ENCODE measurements around the gene TSPO2.
"Not testable (repeated sequence)": the region's sequence is repeated elsewhere in the genome, so short reads cannot be mapped to it uniquely, and the experiment has no call there.

TSPO2 gene, protein sequence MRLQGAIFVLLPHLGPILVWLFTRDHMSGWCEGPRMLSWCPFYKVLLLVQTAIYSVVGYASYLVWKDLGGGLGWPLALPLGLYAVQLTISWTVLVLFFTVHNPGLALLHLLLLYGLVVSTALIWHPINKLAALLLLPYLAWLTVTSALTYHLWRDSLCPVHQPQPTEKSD

GRCh38 chr6:41042226-41043055, at the start of gene TSPO2:
TSPO2 (plus strand) TSS chr6:41042467; CDS start chr6:41042986, 519 bp downstream.
- no peak for FAIRE-seq

- FAIRE-seq = no peak
Measured at GRCh38 chr6:40992746-40993145, 49.5 kb upstream of the TSPO2 start.

GRCh38 chr6:40996591-40997233, 45.6 kb upstream of the TSPO2 start:
- FAIRE-seq = no peak

GRCh38 chr6:40997234-40997957, 44.9 kb upstream of the TSPO2 start:
- FAIRE-seq = no peak

DNA sequence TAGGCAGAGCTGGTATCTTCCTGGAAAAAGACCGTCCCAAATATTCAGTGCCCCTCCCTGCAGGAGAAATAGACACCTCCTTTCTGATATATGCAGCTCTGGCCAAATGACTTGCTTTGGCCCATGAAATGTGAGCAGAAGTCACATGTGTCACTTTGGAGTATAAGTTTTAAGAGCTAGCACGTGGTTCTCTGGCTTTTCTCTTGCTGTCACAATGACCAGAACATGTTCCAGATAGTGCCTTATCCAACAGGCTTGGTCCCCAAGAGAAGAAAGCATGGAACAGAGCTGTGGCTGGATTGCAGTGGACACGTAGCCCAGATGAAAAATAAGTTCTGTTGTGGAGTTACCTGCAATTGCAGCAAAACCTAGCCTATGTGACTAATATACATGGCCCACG, 43.6 kb upstream of the TSPO2 start:
- FAIRE-seq = no peak

DNA sequence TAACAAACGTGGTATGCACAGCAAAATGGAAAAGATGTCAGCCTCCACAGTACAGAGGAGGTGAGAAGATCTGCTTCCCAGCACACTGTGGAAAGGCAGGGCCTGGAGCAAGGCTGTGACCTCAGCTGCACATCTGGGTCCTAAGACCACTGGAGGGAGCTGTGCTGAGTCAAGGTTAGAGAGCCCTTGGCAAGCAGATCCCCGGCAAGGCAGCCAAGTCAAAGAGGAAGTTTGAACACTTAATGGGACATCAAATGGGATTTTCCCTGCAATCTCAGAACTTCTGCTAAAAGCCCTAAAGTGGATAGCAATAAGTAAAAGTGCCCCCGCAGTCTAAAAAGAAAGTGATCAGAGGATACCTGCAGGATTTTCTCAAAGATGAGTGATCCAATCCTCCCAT, 42.7 kb upstream of the TSPO2 start:
- FAIRE-seq = no peak

DNA sequence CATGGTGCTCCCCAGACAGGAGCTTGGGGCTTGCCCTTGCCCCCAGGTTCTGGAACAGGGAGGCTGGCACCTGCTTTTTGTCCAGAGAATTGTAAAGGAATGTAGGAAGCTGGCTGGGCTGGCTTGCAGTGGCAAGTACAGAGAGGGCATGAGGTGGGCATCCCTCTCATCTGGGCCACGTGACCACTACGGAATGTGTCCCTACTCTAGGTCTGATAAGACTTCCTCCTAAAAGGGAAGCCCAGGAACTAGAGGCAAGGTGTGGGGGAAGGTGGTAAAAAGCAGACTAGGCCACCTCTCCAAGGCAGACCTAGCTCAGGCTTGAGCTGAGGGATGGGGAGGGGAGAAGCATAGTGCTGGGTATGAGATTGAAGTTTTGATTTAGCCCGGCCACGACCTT, 42.0 kb upstream of the TSPO2 start:
- FAIRE-seq = no peak

GRCh38 chr6:41002168-41002567, 40.1 kb upstream of the TSPO2 start:
- FAIRE-seq = no peak

GRCh38 chr6:41006217-41006616, 36.0 kb upstream of the TSPO2 start:
- FAIRE-seq = not testable (repeated sequence)

- not testable (repeated sequence) for FAIRE-seq
Measured at GRCh38 chr6:41006980-41007379, 35.3 kb upstream of the TSPO2 start.

DNA sequence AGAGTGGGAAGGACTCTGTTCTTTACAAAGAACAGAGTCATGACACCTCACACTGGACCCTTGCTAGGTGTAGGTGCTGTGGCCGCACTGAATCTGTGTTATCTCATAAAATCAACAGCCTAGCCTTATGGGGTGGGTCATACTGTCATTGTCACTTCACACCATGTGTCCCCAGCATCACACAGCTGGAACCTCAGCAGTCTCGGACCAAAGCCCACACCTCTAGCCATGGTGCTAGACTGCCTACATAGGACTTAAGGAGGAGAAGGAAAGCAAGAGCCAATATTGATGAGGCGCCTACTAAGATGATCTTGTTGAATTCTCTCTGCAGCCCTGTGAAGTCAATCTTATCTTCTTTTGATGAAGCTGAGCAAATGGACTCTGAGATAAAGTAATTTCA, 34.3 kb upstream of the TSPO2 start:
- no peak for FAIRE-seq

GRCh38 chr6:41009669-41010068, 32.6 kb upstream of the TSPO2 start:
- no peak for FAIRE-seq

DNA sequence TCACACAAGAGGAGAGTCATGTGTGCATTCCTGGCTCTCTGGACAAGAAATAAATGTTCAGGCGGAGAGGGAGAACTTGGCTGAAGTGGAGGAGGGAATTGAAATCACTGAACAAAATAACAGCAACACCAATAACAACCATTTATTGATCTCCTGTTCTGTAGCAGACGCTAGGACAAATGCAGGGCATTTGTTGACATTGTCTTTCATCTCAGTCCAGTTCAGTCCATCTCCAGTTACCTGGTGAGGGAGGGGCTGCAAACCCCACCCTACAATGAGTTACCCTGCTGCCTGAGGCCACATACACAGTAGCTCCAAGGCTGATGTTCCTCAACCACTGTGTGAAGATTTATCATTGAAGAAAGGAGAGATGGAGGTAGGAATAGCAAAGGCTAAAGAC, 30.6 kb upstream of the TSPO2 start:
- FAIRE-seq = no peak

- no peak for FAIRE-seq
Measured at GRCh38 chr6:41013466-41014153, 28.7 kb upstream of the TSPO2 start.

DNA sequence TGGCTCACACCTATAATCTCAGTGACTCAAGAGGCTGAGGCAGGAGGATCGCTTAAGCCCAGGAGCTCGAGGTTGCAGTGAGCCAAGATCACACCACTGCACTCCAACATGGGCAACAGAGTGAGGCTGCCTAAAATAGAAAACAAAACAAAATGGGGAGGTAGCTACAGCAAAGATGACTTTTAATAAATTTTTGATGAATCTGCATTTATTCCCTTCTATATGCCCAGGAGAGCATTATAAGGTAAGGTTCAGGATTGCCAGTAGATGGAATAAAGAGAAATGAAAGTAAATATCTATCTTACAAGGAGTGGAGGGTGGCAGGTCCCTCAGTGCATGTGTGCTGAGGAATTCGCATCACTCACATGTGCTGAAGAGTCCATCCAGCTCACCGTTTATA, 27.5 kb upstream of the TSPO2 start:
- no peak for FAIRE-seq

DNA sequence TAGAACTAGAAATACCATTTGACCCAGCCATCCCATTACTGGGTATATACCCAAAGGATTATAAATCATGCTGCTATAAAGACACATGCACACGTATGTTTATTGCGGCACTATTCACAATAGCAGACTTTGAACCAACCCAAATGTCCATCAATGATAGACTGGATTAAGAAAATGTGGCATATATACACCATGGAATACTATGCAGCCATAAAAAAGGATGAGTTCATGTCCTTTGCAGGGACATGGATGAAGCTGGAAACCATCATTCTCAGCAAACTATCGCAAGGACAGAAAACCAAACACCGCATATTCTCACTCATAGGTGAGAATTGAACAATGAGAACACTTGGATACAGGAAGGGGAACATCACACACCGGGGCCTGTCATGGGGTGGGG, 26.4 kb upstream of the TSPO2 start:
- FAIRE-seq = not testable (repeated sequence)

GRCh38 chr6:41017663-41018062, 24.6 kb upstream of the TSPO2 start:
- no peak for FAIRE-seq

GRCh38 chr6:41021832-41022231, 20.4 kb upstream of the TSPO2 start:
- no peak for FAIRE-seq

GRCh38 chr6:41022294-41022693, 20.0 kb upstream of the TSPO2 start:
- FAIRE-seq = no peak

DNA sequence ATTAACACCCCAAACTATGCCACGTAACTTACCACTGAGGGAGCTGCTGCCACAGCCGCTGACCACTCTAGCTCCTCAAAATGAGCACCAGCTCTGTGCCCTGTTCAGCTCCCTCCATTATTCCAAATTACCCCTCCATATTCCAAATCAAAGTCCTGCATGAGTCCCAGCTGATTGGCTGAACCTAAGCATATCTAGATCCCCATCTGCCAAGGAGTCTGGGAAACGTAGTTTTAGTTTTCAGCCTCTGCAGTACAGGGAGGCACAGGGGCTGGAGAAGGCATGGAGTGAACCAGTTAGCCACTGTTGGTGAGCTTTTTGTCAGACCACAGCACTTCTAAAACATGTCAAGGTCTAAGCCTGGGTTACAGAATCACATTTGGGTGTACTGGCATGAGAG, 19.2 kb upstream of the TSPO2 start:
- FAIRE-seq = no peak

- FAIRE-seq = no peak
Measured at GRCh38 chr6:41025966-41026530, 16.2 kb upstream of the TSPO2 start.

- FAIRE-seq = no peak
Measured at GRCh38 chr6:41027241-41027640, 15.0 kb upstream of the TSPO2 start.

Measured in TTC549 (cell line).